ENCODE measurements around the gene CDKL4.
A peak's percentile ranks its signal among the peaks of the same experiment; 100 is the strongest.
"Not testable (repeated sequence)": the region's sequence is repeated elsewhere in the genome, so short reads cannot be mapped to it uniquely, and the experiment has no call there.

CDKL4 gene

DNA sequence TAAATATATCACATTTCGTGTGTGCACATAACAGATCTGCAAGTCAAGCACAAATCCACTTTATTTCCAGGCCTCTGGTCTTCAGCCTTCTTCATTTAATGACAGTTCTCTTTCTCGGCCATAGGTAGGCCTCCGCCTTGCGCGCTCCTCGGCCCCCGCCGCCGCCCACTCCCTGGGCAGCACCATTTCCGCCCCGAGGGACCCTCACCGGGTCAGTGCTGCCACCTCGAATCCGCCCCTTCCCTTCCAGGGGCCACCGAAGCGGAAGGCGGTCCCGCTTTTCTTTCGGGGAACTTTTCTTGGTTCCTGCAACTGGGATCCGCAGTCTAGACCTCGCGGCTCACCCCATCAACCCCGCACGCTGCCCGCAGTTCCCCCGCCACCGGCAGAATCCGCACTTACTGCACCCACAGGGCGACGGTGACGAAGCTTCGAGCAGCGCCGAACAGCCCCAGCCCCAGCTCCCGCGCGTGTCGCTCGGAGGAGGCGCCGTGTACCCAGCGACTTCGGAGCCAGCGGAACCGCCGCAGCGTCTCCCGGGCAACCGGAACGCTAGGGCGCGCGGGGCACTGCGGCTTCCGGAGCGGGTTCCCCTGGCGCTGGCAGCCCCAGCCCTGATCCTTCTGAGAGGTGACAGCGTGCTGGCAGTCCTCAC is at the start of gene CDKL4:
TSS of gene CDKL4 (minus strand) at position 502 of the 655 bp plus-strand sequence.
- peak within 1 kb of the TSS in 1 of 21 experiments; percentile 42 for H3K27ac ChIP-seq
- H3K4me3 ChIP-seq = peak within 1 kb of the TSS in 6 of 7 experiments; percentile 5 to 32 (median 19)

DNA sequence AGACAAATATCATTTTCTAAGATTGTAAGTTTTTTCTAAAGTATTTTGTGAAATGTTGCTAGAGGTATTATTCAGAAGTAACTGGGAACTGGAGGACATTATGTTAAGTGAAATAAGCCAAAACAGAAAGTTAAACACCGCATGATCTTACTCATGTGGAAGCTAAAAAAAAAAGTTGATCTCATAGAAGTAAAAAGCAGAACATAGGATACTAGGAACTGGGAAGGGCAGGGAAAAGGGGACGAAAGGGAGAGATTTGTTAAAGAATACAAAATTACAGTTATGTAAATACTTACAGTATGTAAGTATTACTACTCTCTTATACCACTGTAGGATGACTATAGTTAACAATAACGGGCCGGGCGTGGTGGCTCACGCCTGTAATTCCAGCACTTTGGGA is 46.7 kb upstream of the CDKL4 start:
- H3K27ac ChIP-seq = no peak overlapping the region

DNA sequence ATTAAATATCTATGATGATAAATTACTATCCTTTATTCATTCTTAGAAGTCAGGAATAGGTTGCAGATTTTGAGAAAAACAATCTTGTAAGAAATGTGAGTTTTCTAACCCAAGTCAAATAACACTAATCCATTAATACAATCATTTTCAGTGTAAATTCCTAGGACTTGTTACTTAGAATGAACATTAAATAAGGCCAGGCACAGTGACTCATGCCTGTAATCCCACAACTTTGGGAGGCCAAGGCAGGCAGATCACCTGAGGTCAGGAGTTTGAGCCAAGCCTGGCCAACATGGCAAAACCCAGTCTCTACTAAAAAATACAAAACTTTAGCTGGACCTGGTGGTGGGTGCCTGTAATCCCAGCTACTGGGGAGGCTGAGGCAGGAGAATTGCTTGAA is 45.8 kb upstream of the CDKL4 start:
- no peak overlapping the region for H3K27ac ChIP-seq
- H3K4me3 ChIP-seq = no peak overlapping the region

More for the DNA sequence above, 46.7 kb upstream of the CDKL4 start:
- no peak overlapping the region for H3K4me3 ChIP-seq

DNA sequence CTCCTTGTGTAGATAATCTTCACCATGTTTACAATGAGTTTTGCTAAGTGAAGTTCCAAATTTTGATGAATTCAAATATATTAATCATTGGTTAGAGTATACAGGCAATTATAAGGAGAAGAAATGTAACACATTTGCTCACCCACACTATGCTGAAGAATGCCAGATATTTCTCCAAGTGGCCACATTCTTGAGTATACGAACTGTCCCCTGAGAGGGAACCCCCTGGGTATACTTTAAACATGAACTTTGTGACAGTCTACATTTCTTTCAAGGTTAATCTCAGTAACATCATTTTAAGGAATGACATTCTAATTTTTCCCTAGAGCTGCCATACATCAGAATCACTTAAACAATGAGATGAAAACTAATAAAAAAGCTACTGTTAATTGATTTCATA is 39.8 kb upstream of the CDKL4 start:
- H3K27ac ChIP-seq = no peak overlapping the region

DNA sequence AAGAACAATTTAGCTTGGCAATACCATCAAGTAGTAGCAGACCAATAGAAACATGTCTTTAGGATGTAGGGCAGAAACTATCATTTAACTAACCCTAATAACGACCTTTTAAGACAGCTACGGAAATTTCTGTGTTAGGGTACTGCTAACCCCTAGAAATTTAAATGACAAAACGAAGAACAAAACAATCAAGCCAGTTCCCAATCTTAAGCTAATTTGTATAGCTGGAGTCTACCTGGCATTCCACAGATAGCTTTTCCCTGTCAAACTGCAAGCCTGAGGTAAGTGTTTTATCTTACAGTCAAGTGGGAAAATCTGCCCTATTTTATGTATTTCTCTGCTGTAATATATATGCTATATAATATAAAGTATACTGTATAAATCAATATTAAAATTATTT is 37.6 kb upstream of the CDKL4 start:
- no peak overlapping the region for H3K27ac ChIP-seq

More for the DNA sequence above, 39.8 kb upstream of the CDKL4 start:
- no peak overlapping the region for H3K4me3 ChIP-seq

DNA sequence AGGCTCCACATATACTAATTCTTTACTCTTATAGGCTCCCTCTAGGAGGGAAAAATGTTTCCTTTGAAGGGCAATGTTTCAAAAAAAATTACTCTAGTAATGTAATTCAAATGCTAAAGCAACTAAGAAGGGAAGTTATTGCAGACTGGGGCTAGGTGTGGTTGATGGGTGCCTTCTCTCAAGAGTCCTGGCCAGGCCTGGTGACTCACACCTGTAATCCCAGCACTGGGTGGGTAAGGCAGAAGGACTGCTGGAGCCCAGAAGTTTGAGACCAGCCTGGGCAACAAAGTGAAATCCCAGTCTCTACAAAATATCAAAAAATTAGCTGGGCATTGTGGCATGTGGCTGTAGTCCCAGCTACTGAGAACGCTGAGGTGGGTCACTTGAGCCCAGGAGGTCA is 31.2 kb upstream of the CDKL4 start:
- no peak overlapping the region for H3K27ac ChIP-seq
- H3K4me3 ChIP-seq = no peak overlapping the region

More for the DNA sequence above, 37.6 kb upstream of the CDKL4 start:
- H3K4me3 ChIP-seq = no peak overlapping the region

DNA sequence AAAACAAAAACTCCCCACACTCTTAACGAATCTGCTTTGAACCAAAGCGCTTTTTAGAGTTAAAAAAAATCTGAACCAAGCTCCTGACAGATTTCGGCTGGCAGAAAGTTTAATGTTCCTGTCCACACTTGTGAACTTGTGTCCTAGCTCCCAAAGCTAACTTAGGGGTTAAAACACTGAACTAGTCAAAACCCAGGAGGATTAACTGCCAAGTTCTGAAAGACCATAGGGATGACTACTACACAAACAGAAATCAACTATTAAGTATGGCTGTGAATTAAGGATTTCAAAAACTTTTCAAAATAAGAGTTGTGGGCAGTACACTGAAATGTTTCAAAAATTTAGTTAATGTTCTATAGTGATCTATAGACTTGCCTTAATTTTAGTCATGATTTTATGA is 26.2 kb upstream of the CDKL4 start:
- H3K4me3 ChIP-seq = no peak overlapping the region
- H3K27ac ChIP-seq = no peak overlapping the region

DNA sequence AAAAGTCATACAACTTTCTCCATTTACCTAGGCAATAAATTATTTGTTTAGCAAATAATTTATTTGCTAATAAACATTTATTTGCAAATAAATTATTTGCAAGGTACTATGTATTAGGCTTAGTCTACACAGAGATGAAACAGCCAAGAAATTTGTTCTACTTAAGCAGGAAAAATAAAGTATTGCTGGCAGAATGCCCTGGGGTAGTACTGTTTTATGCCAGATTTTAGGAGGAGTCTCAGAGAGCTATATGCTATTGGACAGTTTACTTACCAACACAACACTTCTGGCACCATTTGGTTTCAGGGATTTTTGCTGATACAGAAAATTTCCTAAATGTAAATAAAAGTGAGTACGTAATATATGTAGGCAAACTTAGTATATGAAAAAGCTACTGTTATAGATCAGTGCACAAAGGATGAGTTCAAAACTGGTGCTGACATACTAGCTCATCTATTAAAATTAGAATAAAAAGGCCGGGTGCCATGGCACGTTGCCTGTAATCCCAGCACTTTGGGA is 23.2 kb upstream of the CDKL4 start:
- H3K4me3 ChIP-seq = no peak overlapping the region
- H3K27ac ChIP-seq = no peak overlapping the region

DNA sequence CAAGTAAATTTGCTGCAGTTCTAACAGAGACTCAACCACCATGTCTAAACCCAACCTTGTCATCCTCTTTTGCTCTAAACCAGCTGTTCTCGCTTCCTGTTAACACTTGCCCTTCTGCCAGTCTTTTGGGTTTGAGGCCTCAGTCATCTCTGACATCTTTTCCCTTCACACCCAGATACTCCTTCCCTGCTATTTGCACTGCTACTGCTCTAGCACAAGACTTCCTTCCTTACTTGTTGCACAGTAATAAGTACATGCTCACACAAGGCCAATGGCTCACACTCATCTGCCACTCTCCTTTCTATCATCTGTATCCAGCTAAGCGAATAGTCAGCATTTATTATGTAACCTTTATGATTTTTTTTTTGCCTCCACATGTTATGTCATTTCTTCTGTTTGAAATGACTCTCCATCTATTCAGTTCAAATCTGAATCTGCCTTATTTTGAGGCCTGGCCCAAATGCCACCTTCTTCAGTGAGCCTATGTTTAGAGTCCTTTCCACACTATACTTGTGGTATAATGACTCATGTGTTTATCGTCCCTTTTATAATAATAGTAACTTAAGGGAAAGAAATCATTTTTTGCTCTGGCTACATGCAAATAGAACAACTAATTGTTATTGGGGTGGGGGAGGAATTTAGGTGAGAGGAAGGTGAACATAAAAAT is 22.5 kb upstream of the CDKL4 start:
- Histone ChIP-seq H3K4me3 (no peak overlapping the region), H3K27ac (peak overlapping the region in 1 of 21 experiments; percentile 30)

DNA sequence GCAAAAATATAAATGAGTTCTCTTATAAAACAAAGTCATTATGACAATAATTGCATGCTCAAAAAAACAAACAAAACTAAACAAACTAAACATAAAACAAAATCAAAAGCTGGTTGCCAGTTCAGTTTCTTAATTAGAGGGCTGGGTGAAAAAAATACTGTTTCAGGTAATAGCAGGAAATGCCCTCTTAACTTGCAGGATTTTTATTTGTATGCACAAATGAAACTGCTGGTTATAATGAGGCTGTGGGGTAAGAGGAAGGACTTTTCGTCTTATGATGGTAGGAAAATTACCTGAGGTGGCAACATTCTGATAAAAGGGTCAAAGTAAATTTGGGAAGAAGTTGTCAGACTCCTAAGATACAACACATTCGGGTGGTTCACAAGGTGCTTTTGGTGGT is 21.5 kb upstream of the CDKL4 start:
- Histone ChIP-seq H3K4me3 (no peak overlapping the region), H3K27ac (peak overlapping the region in 2 of 21 experiments; percentile 5 to 6)

DNA sequence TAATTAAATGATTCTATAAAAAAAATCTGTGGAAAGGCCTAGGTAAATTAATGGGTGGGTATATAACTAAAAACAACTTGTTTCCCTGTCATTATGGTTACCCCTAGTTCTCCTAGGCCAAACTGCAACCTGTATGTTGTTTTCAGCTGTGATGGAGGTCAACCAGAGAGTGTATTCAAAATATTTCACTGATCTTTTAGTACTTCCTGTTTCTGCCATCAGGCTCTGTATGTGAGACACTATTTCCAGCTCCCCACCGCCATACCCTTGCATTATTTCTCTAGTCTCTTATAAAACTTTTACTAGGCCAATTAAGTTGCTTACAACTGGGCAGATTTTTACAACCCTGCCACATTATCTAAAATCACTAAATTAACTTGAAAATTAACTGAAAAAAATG is 21.0 kb upstream of the CDKL4 start:
- Histone ChIP-seq H3K27ac (peak overlapping the region in 1 of 21 experiments; percentile 5), H3K4me3 (no peak overlapping the region)

DNA sequence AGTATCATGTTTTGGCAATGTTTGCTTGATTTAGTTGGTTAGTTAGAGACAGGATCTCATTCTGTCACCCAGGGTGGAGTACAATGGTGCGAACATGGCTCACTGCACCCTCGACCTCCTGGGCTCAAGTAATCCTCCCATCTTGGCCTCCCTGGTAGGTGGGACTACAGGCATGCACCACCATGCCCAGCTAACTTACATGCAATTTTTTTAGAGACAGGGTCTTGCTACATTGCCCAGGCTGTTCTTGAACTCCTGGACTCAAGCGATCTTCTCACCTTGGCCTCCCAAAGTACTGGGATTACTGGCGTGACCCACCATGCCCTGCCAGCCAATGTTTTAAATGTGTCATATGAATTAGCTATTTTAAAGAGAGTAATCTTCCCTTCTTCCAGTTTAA is 16.3 kb upstream of the CDKL4 start:
- Histone ChIP-seq H3K4me3 (no peak overlapping the region), H3K27ac (no peak overlapping the region)

DNA sequence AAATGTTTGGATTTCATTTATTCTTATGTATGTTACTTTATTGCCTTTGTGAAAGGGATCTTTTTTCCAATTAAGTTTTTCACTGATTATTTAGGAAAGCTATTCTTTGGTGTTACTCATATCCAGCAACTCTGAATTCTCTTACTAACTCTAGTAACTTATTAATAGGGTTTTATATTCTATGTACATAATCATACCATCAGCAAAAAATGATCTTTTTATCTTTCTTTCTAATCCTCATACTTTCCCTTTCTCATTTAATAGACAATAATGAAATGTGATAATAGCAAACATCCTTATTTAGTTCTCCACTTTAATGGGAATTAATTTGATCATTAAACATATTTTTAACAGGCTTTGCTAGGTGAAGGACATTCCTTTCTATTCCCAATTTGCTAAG is 12.3 kb upstream of the CDKL4 start:
- Histone ChIP-seq H3K27ac (no peak overlapping the region), H3K4me3 (no peak overlapping the region)

DNA sequence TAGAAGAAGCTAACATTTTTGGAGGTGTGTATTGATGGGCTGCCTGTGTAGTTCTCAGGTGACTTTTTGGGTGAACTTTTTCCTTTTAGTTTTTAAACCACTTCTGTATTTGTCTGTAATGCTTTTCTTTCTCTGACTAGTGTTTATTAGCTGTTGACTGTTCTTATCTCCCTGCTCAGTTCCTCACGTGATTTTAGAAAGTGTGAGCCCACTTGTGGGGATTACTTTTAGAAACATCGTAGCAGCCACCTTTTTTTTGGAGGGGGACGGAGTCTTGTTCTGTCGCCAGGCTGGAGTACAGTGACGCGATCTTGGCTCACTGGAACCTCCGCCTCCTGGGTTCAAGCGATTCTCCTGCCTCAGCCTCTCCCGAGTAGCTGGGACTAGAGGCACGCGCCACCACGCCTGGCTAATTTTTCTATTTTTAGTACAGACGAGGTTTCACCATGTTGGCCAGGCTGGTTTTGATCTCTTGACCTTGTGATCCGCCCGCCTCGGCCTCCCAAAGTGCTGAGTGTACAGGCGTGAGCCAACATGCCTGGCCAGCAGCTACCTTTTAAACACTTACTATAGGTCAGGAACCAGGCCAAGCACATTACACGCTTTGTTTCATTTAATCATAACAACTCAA is 9.2 kb upstream of the CDKL4 start:
- Histone ChIP-seq H3K4me3 (no peak overlapping the region), H3K27ac (no peak overlapping the region)

DNA sequence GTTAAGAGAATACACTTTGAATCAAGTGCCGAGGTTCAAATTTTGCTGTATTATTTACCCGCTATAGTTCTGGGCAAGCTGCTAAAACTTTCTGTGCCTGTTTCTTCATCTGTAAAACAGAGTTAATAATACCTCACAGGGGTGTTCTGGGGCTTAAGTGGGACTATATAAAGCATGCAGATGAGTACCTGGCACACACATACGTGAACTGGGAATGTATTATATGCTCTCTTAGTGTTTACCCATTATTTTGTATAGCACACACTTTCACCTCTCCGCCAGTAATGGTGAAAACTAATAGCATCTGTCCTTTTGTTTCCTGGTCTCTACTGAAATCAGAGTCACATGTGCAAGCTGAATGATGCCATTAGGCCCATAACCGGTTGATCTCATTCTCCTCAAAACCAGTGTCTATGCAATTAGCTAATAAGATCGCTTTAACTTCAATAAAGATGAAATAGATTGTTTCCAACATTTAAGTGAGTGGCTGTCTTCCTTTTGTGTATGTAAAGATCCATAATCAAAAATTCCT is 3.8 kb upstream of the CDKL4 start:
- no peak overlapping the region for H3K27ac ChIP-seq
- H3K4me3 ChIP-seq = no peak overlapping the region

DNA sequence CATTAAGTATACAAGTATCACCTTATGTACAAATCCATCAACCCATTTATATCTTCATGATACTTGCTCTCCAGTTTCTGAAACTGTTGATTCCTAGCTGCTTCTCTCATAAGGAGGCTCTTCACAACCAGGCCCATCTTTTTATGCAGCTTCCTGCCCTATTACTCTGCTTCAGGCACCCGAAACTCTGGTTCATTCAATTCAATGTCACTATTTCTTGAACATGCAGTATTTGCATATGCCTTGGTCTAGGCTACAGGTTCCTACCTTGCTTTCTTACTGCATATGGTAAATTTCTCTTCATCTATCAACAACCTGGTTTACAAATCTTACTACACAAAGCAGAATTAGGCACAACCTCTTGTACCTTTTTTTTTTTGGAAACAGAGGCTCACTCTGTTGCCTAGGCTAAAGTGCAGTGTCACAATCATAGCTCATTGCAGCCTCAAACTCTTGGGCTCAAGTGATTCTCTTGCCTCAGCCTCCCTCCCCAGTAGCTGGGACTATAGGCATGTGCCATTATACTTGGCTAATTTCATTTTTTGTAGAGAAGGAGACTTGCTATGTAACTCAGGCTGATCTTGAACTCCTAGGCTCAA is 2.7 kb upstream of the CDKL4 start:
- Histone ChIP-seq H3K27ac (no peak overlapping the region), H3K4me3 (no peak overlapping the region)

DNA sequence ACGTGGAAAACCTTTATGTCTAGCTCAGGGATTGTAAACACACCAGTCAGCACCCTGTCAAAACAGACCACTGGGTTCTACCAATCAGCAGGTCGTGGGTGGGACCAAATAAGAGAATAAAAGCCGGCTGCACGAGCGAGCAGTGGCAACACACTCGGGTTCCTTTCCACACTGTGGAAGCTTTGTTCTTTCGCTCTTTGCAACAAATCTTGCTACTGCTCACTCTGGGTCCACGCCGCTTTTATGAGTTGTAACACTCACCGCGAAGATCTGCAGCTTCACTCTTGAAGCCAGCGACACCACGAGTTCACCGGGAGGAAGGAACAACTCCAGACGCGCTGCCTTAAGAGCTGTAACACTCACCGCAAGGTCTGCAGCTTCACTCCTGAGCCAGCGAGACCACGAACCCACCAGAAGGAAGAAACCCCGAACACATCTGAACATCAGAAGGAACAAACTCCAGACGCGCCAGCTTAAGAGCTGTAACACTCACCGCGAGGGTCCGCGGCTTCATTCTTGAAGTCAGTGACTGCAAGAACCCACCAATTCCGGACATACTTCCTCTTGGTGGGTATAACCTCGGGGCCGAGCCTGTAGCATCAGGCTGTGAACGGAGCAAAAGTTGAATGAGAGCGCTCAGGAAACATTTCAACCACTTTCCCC is 1.3 kb upstream of the CDKL4 start:
- H3K4me3 ChIP-seq = peak overlapping the region in 2 of 7 experiments; percentile 2 to 10
- H3K27ac ChIP-seq = not testable (repeated sequence)

DNA sequence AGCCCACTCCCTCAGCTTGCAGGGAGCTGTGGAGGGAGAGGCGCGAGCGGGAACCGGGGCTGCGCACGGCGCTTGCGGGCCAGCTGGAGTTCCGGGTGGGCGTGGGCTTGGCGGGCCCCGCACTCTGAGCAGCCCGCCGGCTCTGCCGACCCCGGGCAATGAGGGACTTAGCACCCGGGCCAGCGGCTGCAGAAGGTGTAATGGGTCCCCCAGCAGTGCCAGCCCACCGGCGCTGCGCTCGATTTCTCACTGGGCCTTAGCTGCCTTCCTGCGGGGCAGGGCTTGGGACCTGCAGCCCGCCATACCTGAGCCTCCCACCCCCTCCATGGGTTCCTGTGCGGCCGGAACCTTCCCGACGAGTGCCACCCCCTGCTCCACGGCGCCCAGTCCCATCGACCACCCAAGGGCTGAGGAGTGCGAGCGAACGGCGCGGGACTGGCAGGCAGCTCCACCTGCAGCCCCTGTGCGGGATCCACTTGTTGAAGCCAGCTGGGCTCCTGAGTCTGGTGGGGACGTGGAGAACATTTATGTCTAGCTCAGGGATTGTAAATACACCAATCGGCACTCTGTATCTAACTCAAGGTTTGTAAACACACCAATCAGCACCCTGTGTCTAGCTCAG is 582 bp upstream of the CDKL4 start:
- peak overlapping the region in 4 of 7 experiments; percentile 5 to 32 (median 17) for H3K4me3 ChIP-seq
- not testable (repeated sequence) for H3K27ac ChIP-seq

DNA sequence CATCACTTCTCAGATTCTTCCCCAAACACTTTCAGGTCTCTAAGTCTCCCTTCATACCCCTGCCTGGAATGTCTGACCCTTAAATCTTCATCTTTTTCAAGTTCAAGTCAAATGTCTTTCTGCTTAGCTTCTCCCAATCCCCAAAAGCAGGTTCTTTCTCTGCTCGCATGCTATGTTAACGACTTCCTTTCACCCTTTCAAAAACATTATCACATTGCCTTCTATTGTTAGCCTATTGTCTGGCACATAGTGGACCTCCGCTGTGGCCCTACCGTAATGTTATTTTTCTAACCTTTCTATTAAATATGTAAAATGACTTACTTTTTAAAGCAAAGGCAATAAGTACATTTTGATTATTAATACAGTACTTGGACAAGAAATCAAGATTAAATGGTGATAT is 2.2 kb downstream of the CDKL4 start:
- H3K4me3 ChIP-seq = no peak overlapping the region
- H3K27ac ChIP-seq = no peak overlapping the region
